ENCODE data around the gene AK9.

GRCh38 chr6:109686566-109687265, 4.3 kb downstream of the AK9 start:
- TF ChIP-seq CTCF (IDR thresholded peaks at IDR 0.05) (no peak), POLR2A (IDR thresholded peaks at IDR 0.05) (no peak)

Data from lower leg skin (tissue), 3 donors.